CD14-positive monocyte (primary cell): Measurements from ENCODE around the gene GLRX3. TPM values are rescaled to one million over a fixed set of nuclear protein-coding genes. Genes with fewer than 3 reads are reported as not detected.

Source experiments
- DNase-seq, 3 donors: peaks; one replicate each; pipeline ENCODE4 v3.0.0-alpha.2; 2011 to 2022
- H2AFZ ChIP-seq: 2 replicates; pipeline ENCODE4 v1.6.0; 2012; ENCODE audit warnings: mild to moderate bottlenecking, low read depth, low read length, inconsistent platforms; ENCODE audit not compliant: insufficient read depth, poor library complexity, severe bottlenecking
- H3K27ac ChIP-seq, 2 donors: 1 replicate in 1 of 2; 2 replicates in 1 of 2; pipeline ENCODE4 v1.5.1; 2012 to 2013; ENCODE audit warnings: low read length in 2 of 2, control low read depth in 1 of 2, inconsistent platforms in 1 of 2, low read depth in 1 of 2, mild to moderate bottlenecking in 1 of 2
- H3K27me3 ChIP-seq, 2 donors: one replicate each; pipeline versions ENCODE4 v1.6.0 to v1.6.1; 2011 to 2013; ENCODE audit warnings: low read length in 2 of 2; ENCODE audit not compliant: control insufficient read depth in 2 of 2, insufficient read depth in 2 of 2
- H3K36me3 ChIP-seq, 2 donors: replicated peaks in 1 of 2; 1 replicate in 1 of 2; 2 replicates in 1 of 2; pipeline versions ENCODE4 v1.5.1 to v1.6.1; 2012 to 2013; ENCODE audit warnings: low read length in 2 of 2, control low read depth in 1 of 2, inconsistent platforms in 1 of 2, mild to moderate bottlenecking in 1 of 2; ENCODE audit not compliant: insufficient read depth in 2 of 2, control insufficient read depth in 1 of 2
- H3K4me1 ChIP-seq, 2 donors: 1 replicate in 1 of 2; 2 replicates in 1 of 2; pipeline versions ENCODE4 v1.5.1 to v1.6.1; 2012 to 2013; ENCODE audit warnings: low read length in 2 of 2, control low read depth in 1 of 2, inconsistent platforms in 1 of 2, mild to moderate bottlenecking in 1 of 2, moderate library complexity in 1 of 2; ENCODE audit not compliant: insufficient read depth in 2 of 2, control insufficient read depth in 1 of 2
- H3K4me2 ChIP-seq: replicated peaks from 2 replicates; pipeline ENCODE3; 2012; ENCODE audit warnings: low read length, moderate library complexity, mild to moderate bottlenecking; ENCODE audit not compliant: poor library complexity, severe bottlenecking; ENCODE audit errors: extremely low read depth
- H3K4me3 ChIP-seq, 3 experiments: fragments of 200-600 bp in 1 of 3; sonication (generic) in 1 of 3; replicated peaks in 1 of 3; 1 replicate in 2 of 3; 2 replicates in 1 of 3; pipeline ENCODE4 v1.5.1; 2011 to 2013; ENCODE audit warnings: low read length in 3 of 3, mild to moderate bottlenecking in 3 of 3, control low read depth in 2 of 3, low read depth in 2 of 3, inconsistent platforms in 1 of 3, moderate library complexity in 1 of 3
- H3K79me2 ChIP-seq: 2 replicates; pipeline ENCODE4 v1.6.0; 2012; ENCODE audit warnings: mild to moderate bottlenecking, control low read depth, inconsistent platforms, low read length, moderate library complexity; ENCODE audit not compliant: insufficient read depth
- H3K9ac ChIP-seq: 2 replicates; pipeline ENCODE4 v1.6.0; 2017; ENCODE audit warnings: low read length, mild to moderate bottlenecking; ENCODE audit not compliant: insufficient read depth, poor library complexity, severe bottlenecking
- H3K9me3 ChIP-seq, 2 donors: replicated peaks in 1 of 2; 1 replicate in 1 of 2; 2 replicates in 1 of 2; pipeline versions ENCODE4 v1.5.1 to v1.6.1; 2012 to 2013; ENCODE audit warnings: low read length in 2 of 2, control low read depth in 1 of 2; ENCODE audit not compliant: control insufficient read depth in 1 of 2, insufficient read depth in 1 of 2
- H4K20me1 ChIP-seq: 2 replicates; pipeline ENCODE4 v1.6.0; 2012; ENCODE audit warnings: mild to moderate bottlenecking, low read length, control low read depth, moderate library complexity; ENCODE audit not compliant: insufficient read depth
- H3K27ac Mint-ChIP-seq, 7 donors: one replicate each; pipeline ENCODE4 v1.8.0; 2020; ENCODE audit warnings: mild to moderate bottlenecking in 7 of 7, mixed read lengths in 7 of 7, moderate library complexity in 6 of 7, inconsistent platforms in 2 of 7
- H3K27me3 Mint-ChIP-seq, 3 donors: one replicate each; pipeline ENCODE4 v1.8.0; 2021 to 2022; ENCODE audit warnings: low read depth in 3 of 3, mild to moderate bottlenecking in 3 of 3, mixed read lengths in 3 of 3, moderate library complexity in 3 of 3, inconsistent platforms in 1 of 3
- H3K36me3 Mint-ChIP-seq, 2 donors: one replicate each; pipeline ENCODE4 v1.8.0; 2020; ENCODE audit warnings: mixed read lengths in 2 of 2, inconsistent platforms in 1 of 2, mild to moderate bottlenecking in 1 of 2
- H3K4me1 Mint-ChIP-seq: one replicate; pipeline ENCODE4 v1.8.0; 2020; ENCODE audit warnings: mild to moderate bottlenecking, mixed read lengths
- H3K4me3 Mint-ChIP-seq, 2 donors: one replicate each; pipeline ENCODE4 v1.8.0; 2020; ENCODE audit warnings: mild to moderate bottlenecking in 2 of 2, mixed read lengths in 2 of 2, moderate library complexity in 1 of 2
- H3K9me3 Mint-ChIP-seq, 7 donors: one replicate each; pipeline ENCODE4 v1.8.0; 2020 to 2022; ENCODE audit warnings: mixed read lengths in 7 of 7, mild to moderate bottlenecking in 6 of 7, moderate library complexity in 6 of 7, inconsistent platforms in 2 of 7
- CTCF ChIP-seq: fragments of 200-600 bp; IDR thresholded peaks from one replicate; pipeline ENCODE4 v1.8.0; 2022; ENCODE audit warnings: antibody characterized with exemption, mild to moderate bottlenecking
- WGBS: methylation state at CpG from one replicate; pipeline ENCODE4 v1.1.5; 2013; ENCODE audit warnings: missing lambda C conversion rate; ENCODE audit not compliant: insufficient coverage; 5-methylcytosine and 5-hydroxymethylcytosine counted together
- intact Hi-C, 2 donors: fragments of 100-400 bp; cut with micrococcal nuclease; formaldehyde crosslinking; loops; one replicate each; pipeline versions ENCODE4 v1.15.0 to v1.15.1; 2023
- polyA plus RNA-seq, 3 donors: library from polyadenylated mRNA; depleted of rRNA in 1 of 3; unstranded in 2 of 3; stranded (reverse) in 1 of 3; fragments of 300-500 nt in 2 of 3; fragments of >200 nt in 1 of 3; fragmentation: Illumina TruSeq in 2 of 3; gene quantifications; 1 replicate in 2 of 3; 2 replicates in 1 of 3; pipeline ENCODE4 v1.2.3, GENCODE V29; 2012 to 2021

The GLRX3 gene
- polyA plus RNA-seq, 3 donors, result 25.3 to 94.1 (median 78.2) TPM

- H3K4me2 ChIP-seq, result no peak overlapping the region
- intact Hi-C loops, result no loop called here
These were observed 84.3 kb downstream of the GLRX3 start for GRCh38 chr10:130220251-130221185.

More at GRCh38 chr10:130220251-130221185, 84.3 kb downstream of the GLRX3 start:
- H3K27ac Mint-ChIP-seq, result peak overlapping the region in 1 of 7 donors; percentile 28
- no peak overlapping the region for H3K4me3 Mint-ChIP-seq
- TF ChIP-seq CTCF, result no peak
- no peaks in the 10 kb centered on the region for H3K36me3 Mint-ChIP-seq
- H3K4me3 ChIP-seq, result no peak overlapping the region
- H3K9me3 ChIP-seq, result peaks cover 0 to 2% of the 10 kb centered on the region in 2 donors
- H3K9ac ChIP-seq, result no peak overlapping the region
- H3K27me3 Mint-ChIP-seq, result peaks cover 3 to 9% (median 6%) of the 10 kb centered on the region in 3 donors
- no peak for DNase-seq
- no peaks in the 10 kb centered on the region for H3K79me2 ChIP-seq
- no peaks in the 10 kb centered on the region for H3K27me3 ChIP-seq
- H2AFZ ChIP-seq, result no peak overlapping the region
- WGBS, result 95% methylated on average over 14 of the region's 19 CpGs
- H4K20me1 ChIP-seq, result no peaks in the 10 kb centered on the region
- no peaks in the 10 kb centered on the region for H3K4me1 Mint-ChIP-seq
- H3K36me3 ChIP-seq, result no peaks in the 10 kb centered on the region
- H3K27ac ChIP-seq, result no peak overlapping the region
- no peaks in the 10 kb centered on the region for H3K4me1 ChIP-seq
- H3K9me3 Mint-ChIP-seq, result peaks cover 0 to 16% (median 8%) of the 10 kb centered on the region in 7 donors
